ENCODE results near the gene DHRS3. TPM values are rescaled to one million over a fixed set of nuclear protein-coding genes. Genes with fewer than 3 reads are reported as not detected.

The DHRS3 gene
- total and polyA plus RNA-seq, 10 of the 15 experiments (the other 5 are each of a cell fraction or from before 2014, with no cell fraction given): 0.23 to 29.7 (median 1.2) TPM

DNA sequence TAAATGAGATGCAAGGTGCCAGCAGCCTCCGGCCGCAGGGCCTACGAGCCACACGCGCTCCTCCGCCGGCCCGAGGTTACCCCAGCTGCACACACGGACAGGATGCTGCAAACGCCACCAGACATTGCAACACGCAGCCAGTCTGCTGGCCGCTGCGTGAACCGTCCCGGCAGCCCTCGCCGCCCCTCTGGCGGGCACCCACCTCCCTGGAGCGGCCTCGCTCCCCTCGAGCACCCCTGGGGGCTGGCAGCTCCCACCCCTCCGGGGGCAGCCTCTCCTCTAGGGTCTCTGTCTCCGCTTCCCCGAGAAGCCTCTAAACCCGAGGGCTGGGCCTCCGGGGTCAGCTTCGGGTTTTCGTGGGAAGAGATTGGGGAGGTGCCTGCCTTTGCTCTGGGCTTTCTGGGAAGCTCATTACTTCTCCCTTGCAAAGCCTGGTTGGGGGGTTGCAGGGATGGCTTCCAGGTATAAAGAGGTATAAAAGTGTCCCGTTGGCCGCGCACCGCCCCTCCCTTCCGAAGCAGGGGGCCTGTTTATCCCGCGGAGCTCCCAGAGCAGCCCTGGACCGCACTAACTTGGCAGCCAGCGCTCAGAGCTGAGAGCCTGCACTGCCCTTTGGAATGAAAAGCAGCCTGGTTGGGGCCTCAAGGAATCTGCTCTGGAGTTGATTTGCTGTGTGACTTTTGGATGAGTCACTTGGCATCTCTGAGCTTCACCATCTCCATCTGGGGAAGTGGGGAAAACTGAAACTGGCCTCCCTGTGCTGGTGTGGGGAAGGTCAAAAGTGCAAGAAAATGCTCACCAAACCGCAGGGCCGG lies 21.8 kb downstream of the DHRS3 start:
- DNase-seq (ENCODE audit: low read depth, low spot score) (no peak), ATAC-seq (peak; percentile 89), FAIRE-seq (no peak)
- Histone ChIP-seq H3K27ac (ENCODE audit: control insufficient read depth, insufficient read depth) (no peak overlapping the region), H3K36me3 (ENCODE audit: control insufficient read depth in 2 of 2, insufficient read depth in 2 of 2, low read length in 1 of 2) (no peaks in the 10 kb centered on the region), H3K79me2 (ENCODE audit: control insufficient read depth, insufficient read depth, low read length) (no peaks in the 10 kb centered on the region), H3K27me3 (replicated peaks in 1 of 2; ENCODE audit: control insufficient read depth in 2 of 2, insufficient read depth in 2 of 2, low read length in 1 of 2) (peaks cover 0 to 4% of the 10 kb centered on the region in 2 experiments; a peak in 3 of 4 replicates), H4K20me1 (ENCODE audit: control insufficient read depth, insufficient read depth) (0 out of 2 replicates have a peak, but pooled peaks cover 4% of the 10 kb centered on the region), H3K4me2 (ENCODE audit: control insufficient read depth, insufficient read depth) (no peak overlapping the region), H3K9me3 (replicated peaks; ENCODE audit: control insufficient read depth, insufficient read depth, low read length) (no peaks in the 10 kb centered on the region), H3K4me1 (ENCODE audit: control insufficient read depth, insufficient read depth, low read length) (no peaks in the 10 kb centered on the region), H3K4me3 (no peak overlapping the region), H3K9ac (ENCODE audit: control insufficient read depth, insufficient read depth, low read length) (no peak overlapping the region), H2AFZ (ENCODE audit: control insufficient read depth, low read depth, low read length) (no peak overlapping the region)
- in situ Hi-C loops (cut with MboI) (no loop called here), intact Hi-C loops (cut with micrococcal nuclease; ENCODE audit: unreplicated experiment) (no loop called here)
- CTCF ChIA-PET: no interaction called here
- SMC1A ChIA-PET (ENCODE audit: uncharacterized antibody, unreplicated experiment): interaction anchor here (5.5 kb wide), 1 partner anchor 21 kb away, joined by 21 read pairs; the partner anchor contains the start of gene DHRS3
- RAD21 ChIA-PET (ENCODE audit: unreplicated experiment): interaction anchor here (0.6 to 2.4 kb wide), 5 partner anchors 8 to 459 kb away, joined by 3 to 17 read pairs (median 3); partner anchors contain the start of gene DHRS3
- POLR2A ChIA-PET: interaction anchor here (1.3 kb wide), 1 partner anchor 19 kb away, joined by 3 read pairs; no protein-coding TSS in a partner anchor
- 47% methylated on average over 34 of the region's 39 CpGs for WGBS (ENCODE audit: insufficient coverage, insufficient replicate concordance, low lambda C conversion rate, missing lambda C conversion rate)
- TF ChIP-seq MXI1 (IDR thresholded peaks at IDR 0.05; ENCODE audit: low read depth, low read length) (peak; percentile 15; the same call in 1 of the 2 replicates), BHLHE40 (IDR thresholded peaks at IDR 0.05; ENCODE audit: borderline replicate concordance in 1 of 2, low read depth in 2 of 2, low read length in 1 of 2) (peak in 1 of 2 experiments; percentile 81; a peak in 2 of 4 replicates), NR2F1 (conservative IDR thresholded peaks at IDR 0.05) (0 out of 2 replicates have a peak, but pooled peaks have one; percentile 47), TARDBP (IDR thresholded peaks at IDR 0.05; ENCODE audit: borderline replicate concordance) (no peak), CHD2 (IDR thresholded peaks at IDR 0.05; ENCODE audit: borderline replicate concordance, low read depth, low read length) (peak; percentile 35; the same call in 1 of the 2 replicates), DPF2 (IDR thresholded peaks at IDR 0.05) (peak; percentile 58; the same call in 1 of the 2 replicates), RUNX3 (IDR thresholded peaks at IDR 0.05; ENCODE audit: low read length) (no peak), CEBPB (IDR thresholded peaks at IDR 0.05; ENCODE audit: borderline replicate concordance in 1 of 2, low read depth in 2 of 2, low read length in 2 of 2) (no peak), IKZF1 (conservative IDR thresholded peaks at IDR 0.05) (peak; percentile 58), GATAD2B (conservative IDR thresholded peaks at IDR 0.05; ENCODE audit: low read depth) (peak; percentile 69), MTA3 (IDR thresholded peaks at IDR 0.05; ENCODE audit: borderline replicate concordance, low read length) (no peak), MYC (IDR thresholded peaks at IDR 0.05; ENCODE audit: insufficient read depth, insufficient read length, insufficient replicate concordance, low read length, severe bottlenecking) (no peak)
- TF ChIP-seq, protein P1, sequence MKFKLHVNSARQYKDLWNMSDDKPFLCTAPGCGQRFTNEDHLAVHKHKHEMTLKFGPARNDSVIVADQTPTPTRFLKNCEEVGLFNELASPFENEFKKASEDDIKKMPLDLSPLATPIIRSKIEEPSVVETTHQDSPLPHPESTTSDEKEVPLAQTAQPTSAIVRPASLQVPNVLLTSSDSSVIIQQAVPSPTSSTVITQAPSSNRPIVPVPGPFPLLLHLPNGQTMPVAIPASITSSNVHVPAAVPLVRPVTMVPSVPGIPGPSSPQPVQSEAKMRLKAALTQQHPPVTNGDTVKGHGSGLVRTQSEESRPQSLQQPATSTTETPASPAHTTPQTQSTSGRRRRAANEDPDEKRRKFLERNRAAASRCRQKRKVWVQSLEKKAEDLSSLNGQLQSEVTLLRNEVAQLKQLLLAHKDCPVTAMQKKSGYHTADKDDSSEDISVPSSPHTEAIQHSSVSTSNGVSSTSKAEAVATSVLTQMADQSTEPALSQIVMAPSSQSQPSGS (IDR thresholded peaks at IDR 0.05; ENCODE audit: low read length): no peak
- no TSS peak for BruUV-seq (replicated peaks)
